ENCODE results near the gene EIF6.
"Not testable (repeated sequence)": the region's sequence is repeated elsewhere in the genome, so short reads cannot be mapped to it uniquely, and the experiment has no call there.

Gene EIF6

GRCh38 chr20:35284267-35284991 lies at the start of gene EIF6:
TSS of gene EIF6 (minus strand) at chr20:35284772. CDS start at chr20:35284487, 285 bp downstream.
- DNase-seq (ENCODE audit: low read depth in 4 of 4, low spot score in 1 of 4) = peak; percentile 44 to 78 (median 64)

GRCh38 chr20:35333606-35334005 lies 49.0 kb upstream of the EIF6 start:
- no peak for DNase-seq (ENCODE audit: low read depth in 4 of 4, low spot score in 1 of 4)

- no peak for DNase-seq (ENCODE audit: low read depth in 4 of 4, low spot score in 1 of 4)
Measured at GRCh38 chr20:35332540-35333200, 48.1 kb upstream of the EIF6 start.

GRCh38 chr20:35329435-35330139 lies 45.0 kb upstream of the EIF6 start:
- peak in 2 of 4 experiments; percentile 32 to 46 for DNase-seq (ENCODE audit: low read depth in 4 of 4, low spot score in 1 of 4)

- no peak for DNase-seq (ENCODE audit: low read depth in 4 of 4, low spot score in 1 of 4)
Measured at GRCh38 chr20:35328689-35329088, 44.1 kb upstream of the EIF6 start.

GRCh38 chr20:35328095-35328685 lies 43.6 kb upstream of the EIF6 start:
- DNase-seq (ENCODE audit: low read depth in 4 of 4, low spot score in 1 of 4) = no peak

- DNase-seq (ENCODE audit: low read depth in 4 of 4, low spot score in 1 of 4) = no peak
Measured at GRCh38 chr20:35327074-35327976, 42.8 kb upstream of the EIF6 start.

- DNase-seq (ENCODE audit: low read depth in 4 of 4, low spot score in 1 of 4) = no peak
Measured at GRCh38 chr20:35326740-35327073, 42.1 kb upstream of the EIF6 start.

- DNase-seq (ENCODE audit: low read depth in 4 of 4, low spot score in 1 of 4) = no peak
Measured at GRCh38 chr20:35326021-35326739, 41.6 kb upstream of the EIF6 start.

- no peak for DNase-seq (ENCODE audit: low read depth in 4 of 4, low spot score in 1 of 4)
Measured at GRCh38 chr20:35325401-35325800, 40.8 kb upstream of the EIF6 start.

- no peak for DNase-seq (ENCODE audit: low read depth in 4 of 4, low spot score in 1 of 4)
Measured at GRCh38 chr20:35320396-35321126, 36.0 kb upstream of the EIF6 start.

GRCh38 chr20:35319871-35320197 lies 35.3 kb upstream of the EIF6 start:
- no peak for DNase-seq (ENCODE audit: low read depth in 4 of 4, low spot score in 1 of 4)

GRCh38 chr20:35319192-35319870 lies 34.8 kb upstream of the EIF6 start:
- DNase-seq (ENCODE audit: low read depth in 4 of 4, low spot score in 1 of 4) = no peak

GRCh38 chr20:35318502-35319157 lies 34.1 kb upstream of the EIF6 start:
- DNase-seq (ENCODE audit: low read depth in 4 of 4, low spot score in 1 of 4) = no peak

GRCh38 chr20:35317416-35318210 lies 33.0 kb upstream of the EIF6 start:
- no peak for DNase-seq (ENCODE audit: low read depth in 4 of 4, low spot score in 1 of 4)

GRCh38 chr20:35316086-35316485 lies 31.5 kb upstream of the EIF6 start:
- DNase-seq (ENCODE audit: low read depth in 4 of 4, low spot score in 1 of 4) = no peak

GRCh38 chr20:35315632-35316020 lies 31.1 kb upstream of the EIF6 start:
- not testable (repeated sequence) for DNase-seq (ENCODE audit: low read depth in 4 of 4, low spot score in 1 of 4)

All from stimulated activated CD4-positive, alpha-beta T cell treated with anti-CD3 and anti-CD28 coated beads, Interleukin-1b, Interleukin-23, amount 100 ng/mL, for 24 hours (primary cell).